Aortic smooth muscle cell (primary cell): ENCODE measurements around the gene PWWP2A. TPM values are rescaled to one million over a fixed set of nuclear protein-coding genes. Genes with fewer than 3 reads are reported as not detected.

Experiments
- total RNA-seq: library from RNA; depleted of rRNA; stranded (reverse); fragments of >200 nt; gene quantifications from 2 replicates; pipeline ENCODE4 v1.2.3, GENCODE V29; 2014

The PWWP2A gene, protein sequence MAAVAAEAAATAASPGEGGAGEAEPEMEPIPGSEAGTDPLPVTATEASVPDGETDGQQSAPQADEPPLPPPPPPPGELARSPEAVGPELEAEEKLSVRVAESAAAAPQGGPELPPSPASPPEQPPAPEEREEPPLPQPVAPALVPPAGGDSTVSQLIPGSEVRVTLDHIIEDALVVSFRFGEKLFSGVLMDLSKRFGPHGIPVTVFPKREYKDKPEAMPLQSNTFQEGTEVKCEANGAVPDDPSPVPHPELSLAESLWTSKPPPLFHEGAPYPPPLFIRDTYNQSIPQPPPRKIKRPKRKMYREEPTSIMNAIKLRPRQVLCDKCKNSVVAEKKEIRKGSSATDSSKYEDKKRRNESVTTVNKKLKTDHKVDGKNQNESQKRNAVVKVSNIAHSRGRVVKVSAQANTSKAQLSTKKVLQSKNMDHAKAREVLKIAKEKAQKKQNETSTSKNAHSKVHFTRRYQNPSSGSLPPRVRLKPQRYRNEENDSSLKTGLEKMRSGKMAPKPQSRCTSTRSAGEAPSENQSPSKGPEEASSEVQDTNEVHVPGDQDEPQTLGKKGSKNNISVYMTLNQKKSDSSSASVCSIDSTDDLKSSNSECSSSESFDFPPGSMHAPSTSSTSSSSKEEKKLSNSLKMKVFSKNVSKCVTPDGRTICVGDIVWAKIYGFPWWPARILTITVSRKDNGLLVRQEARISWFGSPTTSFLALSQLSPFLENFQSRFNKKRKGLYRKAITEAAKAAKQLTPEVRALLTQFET
- total RNA-seq: 20.1 and 21.5 TPM in 2 replicates

DNA sequence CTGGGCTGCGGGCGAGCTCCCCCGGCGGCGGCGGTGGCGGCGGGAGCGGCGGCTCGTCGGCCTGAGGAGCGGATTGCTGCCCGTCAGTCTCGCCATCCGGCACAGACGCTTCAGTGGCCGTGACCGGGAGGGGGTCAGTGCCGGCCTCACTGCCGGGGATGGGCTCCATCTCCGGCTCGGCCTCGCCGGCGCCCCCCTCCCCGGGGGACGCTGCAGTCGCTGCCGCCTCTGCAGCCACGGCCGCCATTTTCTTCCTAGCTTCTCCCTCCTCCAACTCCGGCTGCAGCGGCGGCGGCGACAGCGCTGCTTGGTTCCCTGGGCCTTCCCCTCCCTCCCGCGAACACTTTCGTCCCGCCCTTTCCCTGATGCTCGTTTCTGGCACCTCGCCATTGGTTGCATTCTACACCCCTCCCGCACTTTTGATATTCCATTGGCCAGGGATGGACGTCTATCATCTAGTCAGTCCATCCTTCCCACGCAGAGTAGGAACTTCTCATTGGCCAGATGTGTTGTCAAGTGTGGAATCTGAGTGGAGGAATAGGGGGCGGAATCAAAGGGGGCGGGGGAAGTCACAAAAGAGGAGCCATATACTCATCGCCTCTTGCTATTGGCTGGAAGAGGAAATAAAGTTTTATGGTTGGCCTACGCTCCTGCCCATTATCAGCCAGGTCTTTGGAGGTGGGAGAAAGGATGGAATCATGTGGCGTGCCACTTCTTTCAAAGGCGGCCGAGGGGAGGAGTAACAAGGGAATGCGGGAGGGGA lies at the start of gene PWWP2A:
Gene PWWP2A, minus strand, starts transcription at position 309 of the 763 bp plus-strand sequence. Its CDS starts 62 bp downstream, at position 247.

Other genes with a start within 250 kb of the PWWP2A start
- gene ADRA1B, start 203.0 kb downstream of the PWWP2A start, total RNA-seq: under 0.01 and 0.25 TPM in 2 replicates
- 44.0 and 54.8 TPM in 2 replicates for gene TTC1, start 110.3 kb downstream of the PWWP2A start, total RNA-seq
- not detected in 2 replicates for gene FABP6, start 110.1 kb upstream of the PWWP2A start, total RNA-seq
- 0.40 and 0.68 TPM in 2 replicates for gene CCNJL, start 193.1 kb upstream of the PWWP2A start, total RNA-seq